Tibial nerve (tissue), 4 donors: ENCODE measurements around the gene HNRNPF. TPM values are rescaled to one million over a fixed set of nuclear protein-coding genes. Genes with fewer than 3 reads are reported as not detected.

Experiments used
- DNase-seq, 2 donors: peaks; one replicate each; pipeline ENCODE4 v3.0.0-alpha.2; 2019; ENCODE audit warnings: low spot score in 2 of 2
- H3K27ac ChIP-seq, 4 donors: fragments of 200-600 bp; sonication (generic) in 3 of 4; one replicate each; pipeline ENCODE4 v1.5.1; 2017 to 2019; ENCODE audit warnings: mild to moderate bottlenecking in 1 of 4
- H3K27me3 ChIP-seq, 2 donors: fragments of 200-600 bp; sonication (generic) in 1 of 2; one replicate each; pipeline versions ENCODE4 v1.5.1 to v1.6.0; 2017 to 2019
- H3K36me3 ChIP-seq, 3 donors: fragments of 200-600 bp; sonication (generic); one replicate each; pipeline ENCODE4 v1.5.1; 2018 to 2019
- H3K4me1 ChIP-seq, 4 donors: fragments of 200-600 bp; sonication (generic) in 3 of 4; one replicate each; pipeline ENCODE4 v1.5.1; 2017 to 2019
- H3K4me3 ChIP-seq, 4 donors: fragments of 200-600 bp; sonication (generic) in 3 of 4; one replicate each; pipeline ENCODE4 v1.5.1; 2017 to 2019; ENCODE audit warnings: mild to moderate bottlenecking in 1 of 4, moderate library complexity in 1 of 4
- H3K9me3 ChIP-seq, 4 donors: fragments of 200-600 bp; sonication (generic) in 3 of 4; one replicate each; pipeline ENCODE4 v1.5.1; 2017 to 2019
- EP300 ChIP-seq, 2 donors: sonication (generic); formaldehyde crosslinking; IDR thresholded peaks; one replicate each; pipeline ENCODE4 v1.6.1; 2017; ENCODE audit warnings: antibody characterized with exemption in 2 of 2, mild to moderate bottlenecking in 1 of 2
- POLR2A ChIP-seq, 2 donors: fragments of 450-650 bp; IDR thresholded peaks; one replicate each; pipeline ENCODE4 v1.6.1; 2017; ENCODE audit warnings: antibody characterized with exemption in 2 of 2, mild to moderate bottlenecking in 2 of 2, moderate library complexity in 2 of 2
- WGBS, 2 donors: methylation state at CpG; one replicate each; pipeline ENCODE4 v1.1.5; 2018; 5-methylcytosine and 5-hydroxymethylcytosine counted together
- total RNA-seq, 4 donors: library from RNA; depleted of rRNA; stranded (reverse); fragments of >200 nt; gene quantifications; one replicate each; pipeline ENCODE4 v1.1.0, GENCODE V29; 2016
- TF ChIP-seq, protein P1 (sequence below), 5 experiments: fragments of 200-600 bp in 3 of 5; fragments of 450-650 bp in 2 of 5; sonication (generic) in 3 of 5; IDR thresholded peaks; one replicate each; pipeline ENCODE4 v1.5.1; 2016 to 2019; ENCODE audit warnings: antibody characterized with exemption in 5 of 5, mild to moderate bottlenecking in 3 of 5, moderate library complexity in 2 of 5

HNRNPF gene
- total RNA-seq, 4 donors from 2014 or later: 112 to 136 (median 134) TPM

DNA sequence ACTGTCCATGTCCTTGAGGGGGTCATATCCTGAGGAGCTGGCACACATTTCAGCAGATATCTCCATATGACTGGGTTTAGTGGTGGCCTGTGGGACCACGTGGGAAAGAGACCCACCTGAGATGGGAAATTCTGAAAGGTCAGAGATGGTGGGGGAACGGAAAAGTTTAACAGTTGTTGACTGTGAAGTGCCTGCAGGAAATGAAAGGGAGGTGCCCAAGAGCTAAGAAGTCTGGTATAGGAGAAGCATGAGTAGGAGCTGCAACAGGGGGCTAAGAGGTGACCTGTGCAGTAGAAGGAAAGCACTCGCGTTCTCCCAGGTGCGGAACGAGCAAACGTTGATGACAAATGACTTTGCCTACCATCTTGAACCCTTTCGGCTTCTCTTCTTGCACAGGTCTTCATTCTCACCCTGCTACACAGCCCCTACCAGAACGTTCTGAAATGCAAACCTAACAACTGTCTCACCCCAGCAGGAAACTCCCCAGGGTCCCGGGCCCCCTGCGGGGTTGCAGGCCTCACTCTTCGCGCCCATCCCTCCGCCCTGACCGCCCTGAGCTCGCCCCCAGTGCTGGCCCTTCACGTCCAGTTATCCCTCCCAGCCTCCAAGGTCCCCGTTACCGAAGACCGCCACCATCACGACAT lies 47.3 kb downstream of the HNRNPF start:
- H3K36me3 ChIP-seq: no peaks in the 10 kb centered on the region
- H3K4me3 ChIP-seq: peak overlapping the region; percentile 34 to 68 (median 56)
- no peaks in the 10 kb centered on the region for H3K9me3 ChIP-seq
- peak overlapping the region; percentile 32 to 85 (median 82) for H3K27ac ChIP-seq
- 27% methylated on average over 21 of the region's 21 CpGs for WGBS, 2 donors
- H3K4me1 ChIP-seq: peaks cover 0 to 8% (median 6%) of the 10 kb centered on the region in 4 donors
- H3K27me3 ChIP-seq: no peaks in the 10 kb centered on the region
- no peak for TF ChIP-seq EP300 (IDR thresholded peaks at IDR 0.05)
- TF ChIP-seq, protein P1, sequence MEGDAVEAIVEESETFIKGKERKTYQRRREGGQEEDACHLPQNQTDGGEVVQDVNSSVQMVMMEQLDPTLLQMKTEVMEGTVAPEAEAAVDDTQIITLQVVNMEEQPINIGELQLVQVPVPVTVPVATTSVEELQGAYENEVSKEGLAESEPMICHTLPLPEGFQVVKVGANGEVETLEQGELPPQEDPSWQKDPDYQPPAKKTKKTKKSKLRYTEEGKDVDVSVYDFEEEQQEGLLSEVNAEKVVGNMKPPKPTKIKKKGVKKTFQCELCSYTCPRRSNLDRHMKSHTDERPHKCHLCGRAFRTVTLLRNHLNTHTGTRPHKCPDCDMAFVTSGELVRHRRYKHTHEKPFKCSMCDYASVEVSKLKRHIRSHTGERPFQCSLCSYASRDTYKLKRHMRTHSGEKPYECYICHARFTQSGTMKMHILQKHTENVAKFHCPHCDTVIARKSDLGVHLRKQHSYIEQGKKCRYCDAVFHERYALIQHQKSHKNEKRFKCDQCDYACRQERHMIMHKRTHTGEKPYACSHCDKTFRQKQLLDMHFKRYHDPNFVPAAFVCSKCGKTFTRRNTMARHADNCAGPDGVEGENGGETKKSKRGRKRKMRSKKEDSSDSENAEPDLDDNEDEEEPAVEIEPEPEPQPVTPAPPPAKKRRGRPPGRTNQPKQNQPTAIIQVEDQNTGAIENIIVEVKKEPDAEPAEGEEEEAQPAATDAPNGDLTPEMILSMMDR (IDR thresholded peaks at IDR 0.05): no peak
- TF ChIP-seq POLR2A (IDR thresholded peaks at IDR 0.05): no peak
- no peak for DNase-seq

DNA sequence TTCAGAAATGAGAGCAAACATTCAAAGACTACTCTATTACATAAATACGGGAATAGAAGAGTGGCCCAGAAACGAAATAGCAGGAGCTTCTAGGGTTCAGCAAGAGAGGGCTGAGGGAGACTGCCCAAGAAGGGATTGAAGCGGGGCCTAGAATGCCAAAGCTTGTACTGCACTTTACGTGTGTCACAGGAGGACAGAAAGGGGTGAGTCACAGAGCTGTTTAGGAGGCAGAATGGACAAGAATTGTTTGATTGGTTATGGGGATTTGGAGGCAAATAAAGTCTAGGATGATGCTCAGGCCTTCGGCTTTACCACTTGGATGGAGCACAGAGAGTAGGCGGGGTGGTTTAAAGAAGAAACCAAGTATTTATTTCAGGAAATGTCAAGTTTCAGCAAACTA lies 48.9 kb downstream of the HNRNPF start:
- WGBS, 2 donors: 78% methylated on average over 6 of the region's 6 CpGs
- Histone ChIP-seq H3K27ac (no peak overlapping the region), H3K4me3 (no peak overlapping the region), H3K36me3 (no peaks in the 10 kb centered on the region), H3K27me3 (no peaks in the 10 kb centered on the region), H3K4me1 (peaks cover 0 to 17% (median 6%) of the 10 kb centered on the region in 4 donors), H3K9me3 (no peaks in the 10 kb centered on the region)
- DNase-seq: no peak
- no peak for TF ChIP-seq POLR2A (IDR thresholded peaks at IDR 0.05)
- no peak for TF ChIP-seq EP300 (IDR thresholded peaks at IDR 0.05)
- TF ChIP-seq, protein P1 (IDR thresholded peaks at IDR 0.05): no peak

DNA sequence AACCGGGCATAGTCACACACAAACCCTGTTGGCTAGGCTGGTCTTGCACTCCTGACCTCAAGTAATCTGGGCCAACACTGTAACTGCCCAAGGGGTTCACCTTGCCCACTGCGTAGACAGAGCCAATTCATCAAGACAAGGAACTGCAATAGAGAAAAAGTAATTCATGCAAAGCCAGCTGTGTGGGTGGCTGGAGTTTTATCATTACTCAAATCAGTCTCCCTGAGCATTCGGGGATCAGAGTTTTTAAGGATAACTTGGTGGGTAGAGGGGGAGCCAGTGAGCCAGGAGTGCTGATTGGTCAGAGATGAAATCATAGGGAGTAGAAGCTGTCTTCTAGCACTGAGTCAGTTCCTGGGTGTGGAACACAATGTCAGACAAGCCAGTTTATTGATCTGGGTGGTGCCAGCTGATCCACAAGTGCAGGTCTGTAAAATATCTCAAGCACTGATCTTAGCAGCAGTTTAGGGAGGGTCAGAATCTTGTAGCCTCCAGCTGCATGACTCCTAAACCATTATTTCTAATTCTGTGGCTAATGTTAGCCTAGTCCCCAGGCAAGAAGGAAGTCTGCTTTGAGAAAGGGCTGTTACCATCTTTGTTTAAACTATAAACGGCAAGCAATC lies 53.1 kb downstream of the HNRNPF start:
- Histone ChIP-seq H3K27ac (peak overlapping the region in 1 of 4 donors; percentile 14), H3K4me3 (no peak overlapping the region), H3K9me3 (no peaks in the 10 kb centered on the region), H3K36me3 (no peaks in the 10 kb centered on the region), H3K4me1 (peaks cover 0 to 14% (median 0%) of the 10 kb centered on the region in 4 donors), H3K27me3 (peaks cover 0 to 2% of the 10 kb centered on the region in 2 donors)
- 59 to 62% methylated on average over 4 of the region's 4 CpGs for WGBS, 2 donors
- TF ChIP-seq, protein P1 (IDR thresholded peaks at IDR 0.05): no peak
- TF ChIP-seq POLR2A (IDR thresholded peaks at IDR 0.05): no peak
- TF ChIP-seq EP300 (IDR thresholded peaks at IDR 0.05): no peak
- DNase-seq: no peak

DNA sequence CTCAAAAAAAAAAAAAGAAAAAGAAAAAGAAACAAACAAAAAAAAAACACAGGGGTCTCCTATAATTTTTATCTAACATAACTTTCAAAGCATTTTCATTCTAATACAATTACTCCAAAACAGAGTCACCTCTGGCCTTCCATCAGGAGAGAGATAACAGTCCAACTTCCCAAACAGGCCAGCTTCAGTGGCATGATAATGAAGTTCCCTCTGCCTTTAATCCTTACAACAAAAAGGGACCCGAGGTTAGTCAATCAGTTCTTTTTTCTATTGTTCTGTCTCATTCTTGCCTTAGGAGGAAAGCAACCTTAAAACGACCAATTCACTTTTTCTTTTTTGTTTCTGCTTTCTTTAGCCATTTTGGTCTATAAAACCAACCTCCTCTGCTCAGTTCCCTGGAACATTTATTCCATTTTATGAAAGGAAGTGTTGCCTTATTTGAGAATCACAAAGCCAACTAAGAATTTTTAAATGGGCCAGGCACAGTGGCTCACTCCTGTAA lies 54.1 kb downstream of the HNRNPF start:
- Histone ChIP-seq H3K4me3 (no peak overlapping the region), H3K9me3 (no peaks in the 10 kb centered on the region), H3K36me3 (no peaks in the 10 kb centered on the region), H3K27me3 (peaks cover 0 to 10% of the 10 kb centered on the region in 2 donors), H3K27ac (no peak overlapping the region), H3K4me1 (peaks cover 0 to 14% (median 0%) of the 10 kb centered on the region in 4 donors)
- TF ChIP-seq POLR2A (IDR thresholded peaks at IDR 0.05) (no peak), EP300 (IDR thresholded peaks at IDR 0.05) (no peak)
- TF ChIP-seq, protein P1 (IDR thresholded peaks at IDR 0.05): no peak
- no peak for DNase-seq
- WGBS, 2 donors: 21 to 22% methylated on average over 2 of the region's 2 CpGs

DNA sequence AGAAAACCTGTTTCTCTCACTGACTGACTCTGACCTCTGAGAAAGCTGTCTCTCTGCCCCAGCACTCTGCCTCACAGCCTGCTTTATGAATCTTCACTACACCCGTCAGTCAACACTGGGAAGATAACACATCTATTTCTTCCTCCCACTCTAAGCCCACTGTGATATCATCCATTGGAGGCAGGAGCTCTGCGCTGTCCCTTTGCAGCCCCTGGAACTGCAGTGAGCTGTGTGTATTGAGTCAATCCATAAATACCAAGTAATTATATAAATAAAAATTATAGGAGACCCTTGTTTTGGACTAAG lies 54.7 kb downstream of the HNRNPF start:
- WGBS, 2 donors: 52 to 63% methylated on average over 2 of the region's 2 CpGs
- TF ChIP-seq POLR2A (IDR thresholded peaks at IDR 0.05): no peak
- TF ChIP-seq, protein P1 (IDR thresholded peaks at IDR 0.05): no peak
- no peak for TF ChIP-seq EP300 (IDR thresholded peaks at IDR 0.05)
- H3K4me3 ChIP-seq: no peak overlapping the region
- H3K9me3 ChIP-seq: no peaks in the 10 kb centered on the region
- H3K27me3 ChIP-seq: peaks cover 0 to 10% of the 10 kb centered on the region in 2 donors
- H3K27ac ChIP-seq: peak overlapping the region in 2 of 4 donors; percentile 9 to 22
- DNase-seq: no peak
- no peaks in the 10 kb centered on the region for H3K36me3 ChIP-seq
- H3K4me1 ChIP-seq: peaks cover 0 to 14% (median 0%) of the 10 kb centered on the region in 4 donors
